Measurements from ENCODE around the gene CFAP57.

Gene CFAP57

DNA sequence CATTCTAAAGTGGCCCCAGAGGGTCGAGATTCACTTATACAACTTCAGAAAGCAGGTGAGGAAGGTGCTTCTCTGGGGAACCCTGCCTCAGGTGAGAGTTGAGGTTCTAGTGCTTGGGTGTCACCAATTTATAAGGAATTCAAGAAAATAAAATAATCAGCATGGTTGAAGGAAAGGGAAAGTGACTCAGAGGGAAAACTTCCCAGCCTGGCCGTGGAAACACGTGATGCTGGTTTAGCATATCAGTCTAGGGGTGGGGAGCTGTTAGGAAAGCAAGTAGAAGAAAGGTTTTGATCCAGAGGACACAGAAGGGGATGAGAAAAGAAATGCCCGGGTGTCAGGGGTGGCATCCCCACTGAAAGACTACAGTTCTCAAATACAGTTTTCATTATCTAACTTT is 59.9 kb downstream of the CFAP57 start:
- no peak overlapping the region for H4K91ac ChIP-seq (ENCODE audit: low read length)
- peak; percentile 68 for DNase-seq
- no peaks in the 10 kb centered on the region for H3K79me1 ChIP-seq (replicated peaks; ENCODE audit: low read length, poor library complexity, severe bottlenecking)
- peak overlapping the region in 1 of 2 experiments; percentile 48 for H3K18ac ChIP-seq (ENCODE audit: low read depth in 1 of 2, low read length in 2 of 2)
- no peak overlapping the region for H3K4ac ChIP-seq (ENCODE audit: low read depth in 1 of 2, low read length in 2 of 2)
- no peak overlapping the region for H4K8ac ChIP-seq (ENCODE audit: low read length)
- peaks cover 0 to 1% of the 10 kb centered on the region in 2 experiments for H3K27me3 ChIP-seq (ENCODE audit: control insufficient read depth in 1 of 2, insufficient read depth in 1 of 2, low read length in 2 of 2)
- peak overlapping the region in 1 of 2 experiments; percentile 41 for H3K4me3 ChIP-seq (ENCODE audit: insufficient read depth in 1 of 2, low read depth in 1 of 2, low read length in 2 of 2)
- WGBS = 37% methylated on average over 4 of the region's 4 CpGs
- no peak overlapping the region for H3K27ac ChIP-seq (ENCODE audit: low read length, poor library complexity, severe bottlenecking)
- no peak overlapping the region for H3K4me2 ChIP-seq (ENCODE audit: low read length, poor library complexity, severe bottlenecking)
- peaks cover 2% of the 10 kb centered on the region for H3K4me1 ChIP-seq (ENCODE audit: control insufficient read depth, insufficient read depth, low read depth, low read length)
- H3K9ac ChIP-seq (ENCODE audit: low read length) = peak overlapping the region; percentile 30
- no peaks in the 10 kb centered on the region for H3K36me3 ChIP-seq (ENCODE audit: control insufficient read depth in 1 of 2, insufficient read depth in 2 of 2, low read depth in 1 of 2, low read length in 2 of 2)
- no peak overlapping the region for H3K23ac ChIP-seq (ENCODE audit: low read length in 2 of 2)
- H3K14ac ChIP-seq (ENCODE audit: low read length in 2 of 2) = no peak overlapping the region
- no peak overlapping the region for H2BK120ac ChIP-seq (ENCODE audit: low read depth, low read length)
- H2BK15ac ChIP-seq (ENCODE audit: low read depth, poor library complexity, severe bottlenecking) = no peak overlapping the region
- no peaks in the 10 kb centered on the region for H3K9me3 ChIP-seq (ENCODE audit: control insufficient read depth, low read length)
- no peak overlapping the region for H2BK5ac ChIP-seq (ENCODE audit: low read depth, low read length, poor library complexity, severe bottlenecking)
- H2BK12ac ChIP-seq (ENCODE audit: low read length in 2 of 2) = no peak overlapping the region
- peak overlapping the region; percentile 42 for H2AK5ac ChIP-seq (ENCODE audit: low read length, severe bottlenecking)
- no peak overlapping the region for H2AFZ ChIP-seq (ENCODE audit: low read depth, low read length)

DNA sequence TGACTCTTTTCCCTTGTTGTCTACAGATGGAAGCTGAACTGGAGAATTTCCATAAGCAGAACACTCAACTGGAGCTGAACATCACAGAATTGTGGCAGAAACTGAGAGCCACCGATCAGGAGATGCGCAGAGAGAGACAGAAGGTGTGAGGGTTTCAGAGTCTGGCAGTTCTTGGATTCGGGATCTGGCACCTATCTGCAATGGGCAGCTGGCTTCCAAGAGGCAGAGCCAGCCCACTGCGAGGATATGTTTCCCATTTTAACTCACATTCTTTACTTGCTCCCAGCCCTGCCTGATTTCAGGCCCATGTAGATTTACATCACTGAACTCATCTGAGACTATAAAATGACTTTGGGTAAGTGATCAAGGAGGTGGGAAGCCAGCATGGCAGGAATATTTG is 60.4 kb downstream of the CFAP57 start:
- no peaks in the 10 kb centered on the region for H3K9me3 ChIP-seq (ENCODE audit: control insufficient read depth, low read length)
- no peak overlapping the region for H3K23ac ChIP-seq (ENCODE audit: low read length in 2 of 2)
- peak overlapping the region in 1 of 2 experiments; percentile 41 for H3K4me3 ChIP-seq (ENCODE audit: insufficient read depth in 1 of 2, low read depth in 1 of 2, low read length in 2 of 2)
- no peaks in the 10 kb centered on the region for H3K79me1 ChIP-seq (replicated peaks; ENCODE audit: low read length, poor library complexity, severe bottlenecking)
- WGBS = 89% methylated on average over 3 of the region's 4 CpGs
- no peak overlapping the region for H3K14ac ChIP-seq (ENCODE audit: low read length in 2 of 2)
- peak overlapping the region; percentile 75 for H4K8ac ChIP-seq (ENCODE audit: low read length)
- H3K18ac ChIP-seq (ENCODE audit: low read depth in 1 of 2, low read length in 2 of 2) = peak overlapping the region in 1 of 2 experiments; percentile 48
- H2BK5ac ChIP-seq (ENCODE audit: low read depth, low read length, poor library complexity, severe bottlenecking) = no peak overlapping the region
- peak overlapping the region in 1 of 2 experiments; percentile 51 for H2BK12ac ChIP-seq (ENCODE audit: low read length in 2 of 2)
- peaks cover 2% of the 10 kb centered on the region for H3K4me1 ChIP-seq (ENCODE audit: control insufficient read depth, insufficient read depth, low read depth, low read length)
- no peak overlapping the region for H2AFZ ChIP-seq (ENCODE audit: low read depth, low read length)
- H3K27ac ChIP-seq (ENCODE audit: low read length, poor library complexity, severe bottlenecking) = no peak overlapping the region
- no peak overlapping the region for H2BK15ac ChIP-seq (ENCODE audit: low read depth, poor library complexity, severe bottlenecking)
- no peak overlapping the region for H2AK5ac ChIP-seq (ENCODE audit: low read length, severe bottlenecking)
- no peak overlapping the region for H3K4me2 ChIP-seq (ENCODE audit: low read length, poor library complexity, severe bottlenecking)
- H4K91ac ChIP-seq (ENCODE audit: low read length) = no peak overlapping the region
- peak overlapping the region; percentile 30 for H3K9ac ChIP-seq (ENCODE audit: low read length)
- no peak overlapping the region for H3K4ac ChIP-seq (ENCODE audit: low read depth in 1 of 2, low read length in 2 of 2)
- no peaks in the 10 kb centered on the region for H3K27me3 ChIP-seq (ENCODE audit: control insufficient read depth in 1 of 2, insufficient read depth in 1 of 2, low read length in 2 of 2)
- no peak for DNase-seq
- H3K36me3 ChIP-seq (ENCODE audit: control insufficient read depth in 1 of 2, insufficient read depth in 2 of 2, low read depth in 1 of 2, low read length in 2 of 2) = no peaks in the 10 kb centered on the region
- H2BK120ac ChIP-seq (ENCODE audit: low read depth, low read length) = no peak overlapping the region

DNA sequence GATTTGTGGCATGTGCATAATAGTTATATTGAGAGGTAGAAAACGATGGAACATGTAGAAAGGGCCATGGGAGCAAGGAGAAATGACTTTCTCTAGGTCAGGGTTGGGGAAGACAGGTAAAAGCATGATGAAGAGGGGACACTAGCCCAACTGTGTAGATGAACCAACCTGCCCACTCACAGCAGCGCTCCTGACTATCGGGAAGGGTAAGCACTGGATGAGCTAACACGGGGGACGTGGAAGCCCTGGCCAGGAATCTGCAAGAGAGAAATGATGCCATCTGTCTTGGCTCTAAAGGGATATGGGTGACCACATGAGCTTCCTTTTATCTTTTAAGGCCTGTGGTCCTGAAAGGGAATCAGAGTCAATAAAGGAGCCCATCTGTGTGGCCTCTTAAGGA is 61.5 kb downstream of the CFAP57 start:
- 96% methylated on average over 5 of the region's 5 CpGs for WGBS
- no peak overlapping the region for H2BK120ac ChIP-seq (ENCODE audit: low read depth, low read length)
- no peak overlapping the region for H2AFZ ChIP-seq (ENCODE audit: low read depth, low read length)
- no peak overlapping the region for H3K9ac ChIP-seq (ENCODE audit: low read length)
- H3K23ac ChIP-seq (ENCODE audit: low read length in 2 of 2) = no peak overlapping the region
- no peaks in the 10 kb centered on the region for H3K27me3 ChIP-seq (ENCODE audit: control insufficient read depth in 1 of 2, insufficient read depth in 1 of 2, low read length in 2 of 2)
- H3K4me3 ChIP-seq (ENCODE audit: insufficient read depth in 1 of 2, low read depth in 1 of 2, low read length in 2 of 2) = no peak overlapping the region
- no peak overlapping the region for H2AK5ac ChIP-seq (ENCODE audit: low read length, severe bottlenecking)
- H3K4me2 ChIP-seq (ENCODE audit: low read length, poor library complexity, severe bottlenecking) = no peak overlapping the region
- H3K18ac ChIP-seq (ENCODE audit: low read depth in 1 of 2, low read length in 2 of 2) = no peak overlapping the region
- H3K36me3 ChIP-seq (ENCODE audit: control insufficient read depth in 1 of 2, insufficient read depth in 2 of 2, low read depth in 1 of 2, low read length in 2 of 2) = no peaks in the 10 kb centered on the region
- H3K79me1 ChIP-seq (replicated peaks; ENCODE audit: low read length, poor library complexity, severe bottlenecking) = no peaks in the 10 kb centered on the region
- H3K14ac ChIP-seq (ENCODE audit: low read length in 2 of 2) = no peak overlapping the region
- no peak overlapping the region for H3K27ac ChIP-seq (ENCODE audit: low read length, poor library complexity, severe bottlenecking)
- no peak overlapping the region for H2BK12ac ChIP-seq (ENCODE audit: low read length in 2 of 2)
- H4K8ac ChIP-seq (ENCODE audit: low read length) = no peak overlapping the region
- H3K4ac ChIP-seq (ENCODE audit: low read depth in 1 of 2, low read length in 2 of 2) = no peak overlapping the region
- H4K91ac ChIP-seq (ENCODE audit: low read length) = no peak overlapping the region
- H3K4me1 ChIP-seq (ENCODE audit: control insufficient read depth, insufficient read depth, low read depth, low read length) = peaks cover 2% of the 10 kb centered on the region
- no peak overlapping the region for H2BK15ac ChIP-seq (ENCODE audit: low read depth, poor library complexity, severe bottlenecking)
- DNase-seq = no peak
- no peak overlapping the region for H2BK5ac ChIP-seq (ENCODE audit: low read depth, low read length, poor library complexity, severe bottlenecking)
- H3K9me3 ChIP-seq (ENCODE audit: control insufficient read depth, low read length) = no peaks in the 10 kb centered on the region

DNA sequence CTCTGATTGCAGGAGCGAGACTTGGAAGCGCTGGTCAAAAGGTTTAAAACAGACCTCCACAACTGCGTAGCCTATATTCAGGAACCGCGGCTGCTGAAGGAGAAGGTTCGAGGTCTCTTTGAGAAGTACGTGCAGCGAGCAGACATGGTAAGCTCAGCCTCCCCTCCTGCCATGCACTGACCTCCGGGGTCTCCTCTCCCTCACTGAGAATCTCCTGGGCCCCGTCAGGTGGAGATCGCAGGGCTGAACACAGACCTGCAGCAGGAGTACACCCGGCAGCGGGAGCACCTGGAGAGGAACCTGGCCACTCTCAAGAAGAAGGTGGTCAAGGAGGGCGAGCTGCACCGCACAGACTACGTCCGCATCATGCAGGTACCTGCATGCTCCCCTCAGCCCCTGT is 62.1 kb downstream of the CFAP57 start:
- peaks cover 2% of the 10 kb centered on the region for H3K4me1 ChIP-seq (ENCODE audit: control insufficient read depth, insufficient read depth, low read depth, low read length)

More for the DNA sequence above, 62.1 kb downstream of the CFAP57 start:
- H4K8ac ChIP-seq (ENCODE audit: low read length) = peak overlapping the region; percentile 39
- no peak overlapping the region for H2BK12ac ChIP-seq (ENCODE audit: low read length in 2 of 2)
- H2AK5ac ChIP-seq (ENCODE audit: low read length, severe bottlenecking) = no peak overlapping the region
- H2BK5ac ChIP-seq (ENCODE audit: low read depth, low read length, poor library complexity, severe bottlenecking) = no peak overlapping the region
- no peak overlapping the region for H4K91ac ChIP-seq (ENCODE audit: low read length)
- no peaks in the 10 kb centered on the region for H3K27me3 ChIP-seq (ENCODE audit: control insufficient read depth in 1 of 2, insufficient read depth in 1 of 2, low read length in 2 of 2)
- no peak overlapping the region for H3K14ac ChIP-seq (ENCODE audit: low read length in 2 of 2)
- DNase-seq = no peak
- no peak overlapping the region for H3K18ac ChIP-seq (ENCODE audit: low read depth in 1 of 2, low read length in 2 of 2)
- H2AFZ ChIP-seq (ENCODE audit: low read depth, low read length) = no peak overlapping the region
- no peaks in the 10 kb centered on the region for H3K9me3 ChIP-seq (ENCODE audit: control insufficient read depth, low read length)
- WGBS = 99% methylated on average over 17 of the region's 17 CpGs
- H3K27ac ChIP-seq (ENCODE audit: low read length, poor library complexity, severe bottlenecking) = no peak overlapping the region
- no peaks in the 10 kb centered on the region for H3K79me1 ChIP-seq (replicated peaks; ENCODE audit: low read length, poor library complexity, severe bottlenecking)
- H3K23ac ChIP-seq (ENCODE audit: low read length in 2 of 2) = no peak overlapping the region
- H3K36me3 ChIP-seq (ENCODE audit: control insufficient read depth in 1 of 2, insufficient read depth in 2 of 2, low read depth in 1 of 2, low read length in 2 of 2) = no peaks in the 10 kb centered on the region
- H3K4ac ChIP-seq (ENCODE audit: low read depth in 1 of 2, low read length in 2 of 2) = no peak overlapping the region
- H2BK15ac ChIP-seq (ENCODE audit: low read depth, poor library complexity, severe bottlenecking) = no peak overlapping the region
- H2BK120ac ChIP-seq (ENCODE audit: low read depth, low read length) = no peak overlapping the region
- no peak overlapping the region for H3K4me2 ChIP-seq (ENCODE audit: low read length, poor library complexity, severe bottlenecking)
- no peak overlapping the region for H3K9ac ChIP-seq (ENCODE audit: low read length)
- no peak overlapping the region for H3K4me3 ChIP-seq (ENCODE audit: insufficient read depth in 1 of 2, low read depth in 1 of 2, low read length in 2 of 2)
